OCI-LY3 (cell line): ENCODE measurements around the gene MS4A18.
A peak's percentile ranks its signal among the peaks of the same experiment; 100 is the strongest.

Experiments used
- H2AFZ ChIP-seq: fragments of 200-600, 300-600 bp; shearing (Covaris generic); 2 replicates; pipeline ENCODE4 v1.6.0; 2014; ENCODE audit warnings: antibody characterized with exemption, low read depth, low read length
- H3K27ac ChIP-seq: fragments of 200-600, 300-600 bp; sonication (generic); 2 replicates; pipeline ENCODE4 v1.5.1; 2014; ENCODE audit warnings: mild to moderate bottlenecking, low read length, moderate library complexity, mixed read lengths
- H3K27me3 ChIP-seq: fragments of 200-600, 300-600 bp; sonication (generic); 2 replicates; pipeline ENCODE4 v1.6.1; 2014; ENCODE audit warnings: low read depth, low read length, mixed read lengths
- H3K36me3 ChIP-seq: fragments of 200-600, 300-600 bp; sonication (generic); replicated peaks from 2 replicates; pipeline ENCODE3; 2014; ENCODE audit warnings: low read depth, low read length, mixed read lengths
- H3K4me1 ChIP-seq: fragments of 300-600, 200-600 bp; sonication (generic); 2 replicates; pipeline ENCODE4 v1.6.1; 2014; ENCODE audit warnings: low read length, mixed read lengths
- H3K4me2 ChIP-seq: fragments of 200-600, 300-600 bp; sonication (generic); 2 replicates; pipeline ENCODE4 v1.6.1; 2014; ENCODE audit warnings: low read length, mixed read lengths
- H3K4me3 ChIP-seq: fragments of 300-600, 200-600 bp; sonication (generic); 2 replicates; pipeline ENCODE4 v1.5.1; 2014; ENCODE audit warnings: antibody characterized with exemption, mild to moderate bottlenecking, low read length, moderate library complexity
- H3K79me2 ChIP-seq: fragments of 300-600, 200-600 bp; shearing (Covaris generic); 2 replicates; pipeline ENCODE4 v1.6.1; 2014; ENCODE audit warnings: mild to moderate bottlenecking, low read length, mixed read lengths
- H3K9ac ChIP-seq: fragments of 300-600, 200-600 bp; shearing (Covaris generic); 2 replicates; pipeline ENCODE4 v1.6.0; 2014; ENCODE audit warnings: mild to moderate bottlenecking, low read length, moderate library complexity
- H3K9me3 ChIP-seq: fragments of 200-600, 300-600 bp; shearing (Covaris generic); 2 replicates; pipeline ENCODE4 v1.6.1; 2014; ENCODE audit warnings: low read length, mixed read lengths; ENCODE audit not compliant: insufficient read depth
- H4K20me1 ChIP-seq: fragments of 200-600, 300-600 bp; sonication (generic); 2 replicates; pipeline ENCODE4 v1.6.1; 2016; ENCODE audit warnings: low read length, mixed read lengths; ENCODE audit not compliant: insufficient read depth
- EZH2phosphoT487 ChIP-seq: fragments of 200-600 bp; shearing (Covaris generic); IDR thresholded peaks from 2 replicates; pipeline ENCODE4 v1.6.1; 2018; ENCODE audit warnings: antibody characterized with exemption, mixed run types, low read depth
- TF ChIP-seq, protein P1 (sequence below): fragments of 200-600, 300-600 bp; sonication (generic); IDR thresholded peaks from 2 replicates; pipeline ENCODE4 v1.5.1; 2014; ENCODE audit warnings: antibody characterized with exemption, low read length, low read depth

MS4A18 gene

DNA sequence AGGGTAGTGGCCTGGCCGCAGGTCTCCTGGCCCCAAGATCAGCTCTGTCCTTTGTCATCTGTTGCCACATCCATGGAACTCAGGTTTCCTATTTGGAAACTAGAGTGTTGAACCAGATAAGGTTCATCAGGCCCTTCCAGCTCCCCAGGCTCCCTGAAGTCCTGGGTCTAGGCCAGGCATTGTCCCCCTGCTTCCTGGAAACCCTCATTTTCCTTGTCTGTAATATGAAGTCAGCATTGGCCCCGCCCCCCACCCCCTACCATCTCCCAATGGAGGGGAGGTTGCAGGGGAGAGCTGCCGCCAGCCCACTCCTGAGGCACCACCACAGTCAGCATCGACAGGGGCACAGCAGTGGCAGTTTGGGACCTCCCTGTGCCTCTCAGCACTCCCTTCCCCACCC is 51.6 kb downstream of the MS4A18 start:
- peak overlapping the region; percentile 71 for H3K4me2 ChIP-seq
- H4K20me1 ChIP-seq: no peaks in the 10 kb centered on the region
- no peaks in the 10 kb centered on the region for H3K79me2 ChIP-seq
- H3K4me1 ChIP-seq: peaks cover 18% of the 10 kb centered on the region
- TF ChIP-seq, protein P1, sequence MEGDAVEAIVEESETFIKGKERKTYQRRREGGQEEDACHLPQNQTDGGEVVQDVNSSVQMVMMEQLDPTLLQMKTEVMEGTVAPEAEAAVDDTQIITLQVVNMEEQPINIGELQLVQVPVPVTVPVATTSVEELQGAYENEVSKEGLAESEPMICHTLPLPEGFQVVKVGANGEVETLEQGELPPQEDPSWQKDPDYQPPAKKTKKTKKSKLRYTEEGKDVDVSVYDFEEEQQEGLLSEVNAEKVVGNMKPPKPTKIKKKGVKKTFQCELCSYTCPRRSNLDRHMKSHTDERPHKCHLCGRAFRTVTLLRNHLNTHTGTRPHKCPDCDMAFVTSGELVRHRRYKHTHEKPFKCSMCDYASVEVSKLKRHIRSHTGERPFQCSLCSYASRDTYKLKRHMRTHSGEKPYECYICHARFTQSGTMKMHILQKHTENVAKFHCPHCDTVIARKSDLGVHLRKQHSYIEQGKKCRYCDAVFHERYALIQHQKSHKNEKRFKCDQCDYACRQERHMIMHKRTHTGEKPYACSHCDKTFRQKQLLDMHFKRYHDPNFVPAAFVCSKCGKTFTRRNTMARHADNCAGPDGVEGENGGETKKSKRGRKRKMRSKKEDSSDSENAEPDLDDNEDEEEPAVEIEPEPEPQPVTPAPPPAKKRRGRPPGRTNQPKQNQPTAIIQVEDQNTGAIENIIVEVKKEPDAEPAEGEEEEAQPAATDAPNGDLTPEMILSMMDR: no peak
- TF ChIP-seq EZH2phosphoT487: no peak
- H3K4me3 ChIP-seq: no peak overlapping the region
- peak overlapping the region; percentile 67; the same call in 1 of the 2 replicates for H2AFZ ChIP-seq
- no peak overlapping the region for H3K27ac ChIP-seq
- no peaks in the 10 kb centered on the region for H3K9me3 ChIP-seq
- no peak overlapping the region for H3K9ac ChIP-seq
- no peaks in the 10 kb centered on the region for H3K27me3 ChIP-seq
- no peaks in the 10 kb centered on the region for H3K36me3 ChIP-seq

DNA sequence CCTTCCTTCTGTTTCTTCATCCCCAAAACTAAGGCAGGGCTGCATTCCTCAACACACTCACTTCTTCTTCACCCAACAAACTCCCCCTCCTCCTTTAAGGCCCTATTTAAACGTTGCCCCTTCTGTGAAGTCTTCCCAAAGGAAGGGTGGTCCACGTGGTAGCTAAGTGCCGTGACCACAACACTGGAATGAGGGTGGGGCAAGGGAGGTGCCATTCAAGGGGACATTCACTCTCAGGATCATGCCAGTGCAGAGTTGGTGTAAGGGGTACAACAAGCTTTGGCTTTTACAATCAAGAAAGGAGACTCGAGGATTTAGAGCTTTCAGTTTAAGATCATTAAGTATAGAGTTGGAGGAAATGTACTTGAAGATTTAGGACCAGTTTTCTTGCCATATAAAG is 52.6 kb downstream of the MS4A18 start:
- TF ChIP-seq, protein P1: no peak
- no peak for TF ChIP-seq EZH2phosphoT487
- no peaks in the 10 kb centered on the region for H3K9me3 ChIP-seq
- H3K4me1 ChIP-seq: peaks cover 18% of the 10 kb centered on the region
- H2AFZ ChIP-seq: no peak overlapping the region
- H3K27ac ChIP-seq: no peak overlapping the region
- no peaks in the 10 kb centered on the region for H3K36me3 ChIP-seq
- no peak overlapping the region for H3K9ac ChIP-seq
- H3K4me3 ChIP-seq: no peak overlapping the region
- H3K27me3 ChIP-seq: no peaks in the 10 kb centered on the region
- H3K4me2 ChIP-seq: no peak overlapping the region
- no peaks in the 10 kb centered on the region for H3K79me2 ChIP-seq
- no peaks in the 10 kb centered on the region for H4K20me1 ChIP-seq

DNA sequence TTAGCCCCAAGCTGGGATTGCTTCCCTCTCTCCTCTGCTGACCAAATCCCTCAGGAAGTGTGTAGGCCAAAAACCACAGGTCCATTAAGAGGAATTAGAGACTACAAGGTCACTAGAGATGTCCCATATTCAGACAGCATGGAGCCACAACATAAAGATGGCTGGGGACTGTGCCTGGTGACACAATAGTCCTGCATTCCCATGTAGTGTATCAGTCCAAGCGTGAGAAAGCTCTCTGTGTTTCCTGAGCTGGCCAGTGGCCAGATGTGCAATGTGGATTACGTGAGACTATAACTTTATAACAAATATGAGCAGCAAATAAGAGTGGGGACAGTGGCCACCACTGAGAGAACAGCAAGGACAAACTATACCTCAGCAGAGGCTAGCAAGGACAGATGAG is 53.1 kb downstream of the MS4A18 start:
- H3K4me2 ChIP-seq: no peak overlapping the region
- TF ChIP-seq EZH2phosphoT487: no peak
- TF ChIP-seq, protein P1: no peak
- no peak overlapping the region for H3K4me3 ChIP-seq
- H3K4me1 ChIP-seq: peaks cover 17% of the 10 kb centered on the region
- no peaks in the 10 kb centered on the region for H3K36me3 ChIP-seq
- H3K27me3 ChIP-seq: no peaks in the 10 kb centered on the region
- H3K27ac ChIP-seq: no peak overlapping the region
- no peaks in the 10 kb centered on the region for H3K9me3 ChIP-seq
- H3K9ac ChIP-seq: no peak overlapping the region
- H3K79me2 ChIP-seq: no peaks in the 10 kb centered on the region
- H2AFZ ChIP-seq: no peak overlapping the region
- no peaks in the 10 kb centered on the region for H4K20me1 ChIP-seq

DNA sequence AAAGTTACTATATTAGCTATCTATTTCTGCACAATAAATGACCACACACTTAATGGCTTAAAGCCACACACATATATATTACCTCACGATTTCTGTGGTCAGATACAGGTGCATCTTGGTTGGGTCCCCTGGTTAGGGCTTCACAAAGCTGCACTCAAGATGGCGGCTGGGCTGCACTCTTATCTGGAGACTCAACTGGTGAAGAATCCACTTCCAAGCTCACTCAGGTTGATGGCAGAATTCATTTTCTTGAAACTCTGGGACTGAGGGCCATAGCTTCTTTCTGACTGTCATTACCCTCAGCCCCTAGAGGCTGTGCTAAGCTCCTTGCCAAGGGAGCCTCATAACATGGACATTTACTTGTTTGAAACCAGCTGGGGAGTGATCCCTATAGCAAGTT is 55.5 kb downstream of the MS4A18 start:
- TF ChIP-seq, protein P1: no peak
- TF ChIP-seq EZH2phosphoT487: no peak
- no peaks in the 10 kb centered on the region for H4K20me1 ChIP-seq
- H3K4me1 ChIP-seq: peaks cover 17% of the 10 kb centered on the region
- no peaks in the 10 kb centered on the region for H3K27me3 ChIP-seq
- no peaks in the 10 kb centered on the region for H3K79me2 ChIP-seq
- no peak overlapping the region for H3K4me3 ChIP-seq
- no peak overlapping the region for H3K27ac ChIP-seq
- H3K4me2 ChIP-seq: no peak overlapping the region
- no peaks in the 10 kb centered on the region for H3K36me3 ChIP-seq
- H3K9me3 ChIP-seq: no peaks in the 10 kb centered on the region
- H3K9ac ChIP-seq: no peak overlapping the region
- H2AFZ ChIP-seq: no peak overlapping the region
